H1 (cell line): ENCODE results near the gene FAM50A. TPM values are rescaled to one million over a fixed set of nuclear protein-coding genes. Genes with fewer than 3 reads are reported as not detected.

ENCODE experiments used
- BCL11A ChIP-seq, 2 experiments: IDR thresholded peaks; one replicate each; pipeline ENCODE4 v1.6.1; 2011; ENCODE audit warnings: low read depth in 2 of 2, low read length in 2 of 2, mild to moderate bottlenecking in 2 of 2
- CBX5 ChIP-seq: fragments of 300-800, 300-1000 bp; sonication (generic); IDR thresholded peaks from 2 replicates; pipeline ENCODE4 v1.7.1; 2016; ENCODE audit warnings: antibody characterized with exemption, low read length, low read depth
- CHD1 ChIP-seq: IDR thresholded peaks from 2 replicates; pipeline ENCODE4 v1.6.1; 2012; ENCODE audit warnings: low read depth, low read length, improper control_type of control experiment
- polyA plus RNA-seq, 7 experiments: library from polyadenylated mRNA; depleted of rRNA in 3 of 7; stranded (reverse) in 5 of 7; unstranded in 2 of 7; fragments of >200 nt in 5 of 7; fragments of 200-250 nt in 2 of 7; gene quantifications; 1 replicate in 5 of 7; 2 replicates in 1 of 7; 4 replicates in 1 of 7; pipeline versions ENCODE4 v1.2.1 to v1.2.3, GENCODE V29; 2011 to 2013; ENCODE audit warnings: missing spikeins in 2 of 7, mixed read lengths in 2 of 7
- total RNA-seq: library from RNA; stranded (reverse); fragmentation: NEBNext Ultra II Directional; extraction: Animal tissue kit (Norgen Biotek cat#: 25700); gene quantifications from 2 replicates; pipeline ENCODE4 v1.2.1, GENCODE V29; 2021

The FAM50A gene
- total and polyA plus RNA-seq, 2 of the 8 experiments (the other 6 are each of a cell fraction or from before 2014, with no cell fraction given) = 30.7 to 48.7 TPM

GRCh38 chrX:154466036-154466435 lies 22.1 kb downstream of the FAM50A start (continued):
- no peak for TF ChIP-seq BCL11A (IDR thresholded peaks at IDR 0.05; ENCODE audit: low read depth in 2 of 2, low read length in 2 of 2)
- TF ChIP-seq CHD1 = no peak
- no peak for TF ChIP-seq CBX5
